Stimulated activated CD8-positive, alpha-beta memory T cell treated with anti-CD3 and anti-CD28 coated beads, Interleukin-4, amount 100 ng/mL, for 48 hours (primary cell): ENCODE results near the gene ABHD16B.

Source experiments
- DNase-seq: peaks from one replicate; pipeline ENCODE4 v3.0.0-alpha.2; 2020

ABHD16B gene

GRCh38 chr20:63861365-63861934 is at the start of gene ABHD16B:
TSS of gene ABHD16B (plus strand) at chr20:63861498. CDS start at chr20:63861541, 43 bp downstream.
- DNase-seq = no peak

GRCh38 chr20:63814891-63815614 is 46.2 kb upstream of the ABHD16B start:
- DNase-seq = no peak

DNA sequence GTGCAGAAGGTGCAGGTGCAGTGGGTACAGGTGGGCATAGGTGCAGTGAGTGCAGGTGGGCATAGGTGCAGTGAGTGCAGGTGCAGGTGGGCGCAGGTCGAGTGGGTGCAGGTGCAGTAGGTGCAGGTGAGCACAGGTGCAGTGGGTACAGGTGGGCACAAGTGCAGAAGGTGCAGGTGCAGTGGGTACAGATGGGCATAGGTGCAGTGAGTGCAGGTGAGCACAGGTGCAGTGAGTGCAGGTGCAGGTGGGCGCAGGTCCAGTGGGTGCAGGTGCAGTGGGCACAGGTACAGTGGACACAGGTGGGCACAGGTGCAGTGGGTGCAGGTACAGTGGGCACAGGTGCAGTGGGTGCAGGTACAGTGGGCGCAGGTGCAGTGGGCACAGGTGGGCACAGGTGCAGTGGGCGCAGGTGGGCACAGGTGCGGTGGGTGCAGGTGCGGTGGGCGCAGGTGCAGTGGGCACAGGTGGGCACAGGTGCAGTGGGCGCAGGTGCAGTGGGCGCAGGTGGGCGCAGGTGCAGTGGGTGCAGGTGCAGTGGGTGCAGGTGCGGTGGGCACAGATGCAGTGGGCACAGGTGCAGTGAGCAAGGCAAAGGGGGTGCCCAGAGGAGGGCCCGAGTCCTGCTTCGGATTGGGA is 45.6 kb upstream of the ABHD16B start:
- no peak for DNase-seq

- DNase-seq = no peak
These were observed 41.9 kb upstream of the ABHD16B start for GRCh38 chr20:63819224-63819921.

DNA sequence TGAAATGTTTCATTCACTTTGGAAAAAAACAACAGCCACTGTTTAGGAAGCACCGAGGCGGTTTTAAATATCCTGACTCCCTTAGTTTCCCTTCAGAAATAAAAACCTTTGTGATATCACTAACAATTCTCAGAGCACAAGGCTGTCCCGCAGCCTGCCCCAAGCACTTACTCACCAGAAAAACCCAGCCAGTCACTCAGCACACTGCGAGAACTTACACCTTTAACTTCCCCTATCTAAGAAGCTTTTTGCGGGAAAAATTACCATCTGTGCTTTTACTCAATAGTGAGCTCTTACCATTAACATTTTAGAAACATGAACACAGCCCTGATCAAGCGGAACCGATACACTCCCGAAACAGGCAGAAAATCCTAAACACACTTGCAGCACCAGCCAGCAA is 39.5 kb upstream of the ABHD16B start:
- DNase-seq = no peak

DNA sequence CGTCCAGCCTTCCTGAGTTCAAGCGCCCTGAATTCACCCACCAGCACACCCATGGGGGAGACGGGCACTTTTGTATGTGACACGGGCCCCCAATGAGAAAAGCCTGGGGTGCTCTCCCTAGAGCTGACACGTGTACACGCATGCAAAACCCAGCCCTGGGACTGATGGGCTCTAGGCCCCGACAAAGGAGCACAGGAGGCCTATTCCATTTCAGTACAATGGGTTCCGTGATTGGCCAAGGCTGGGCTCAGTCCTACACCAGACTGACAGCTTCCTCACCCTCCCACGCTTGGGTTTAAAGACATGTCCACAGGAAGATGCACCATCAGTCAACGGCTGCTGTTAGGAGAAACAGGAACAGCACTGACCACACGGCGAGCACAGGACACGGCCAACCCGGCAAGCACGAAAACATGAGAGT is 39.0 kb upstream of the ABHD16B start:
- no peak for DNase-seq

GRCh38 chr20:63823691-63824311 is 37.5 kb upstream of the ABHD16B start:
- DNase-seq = no peak

DNA sequence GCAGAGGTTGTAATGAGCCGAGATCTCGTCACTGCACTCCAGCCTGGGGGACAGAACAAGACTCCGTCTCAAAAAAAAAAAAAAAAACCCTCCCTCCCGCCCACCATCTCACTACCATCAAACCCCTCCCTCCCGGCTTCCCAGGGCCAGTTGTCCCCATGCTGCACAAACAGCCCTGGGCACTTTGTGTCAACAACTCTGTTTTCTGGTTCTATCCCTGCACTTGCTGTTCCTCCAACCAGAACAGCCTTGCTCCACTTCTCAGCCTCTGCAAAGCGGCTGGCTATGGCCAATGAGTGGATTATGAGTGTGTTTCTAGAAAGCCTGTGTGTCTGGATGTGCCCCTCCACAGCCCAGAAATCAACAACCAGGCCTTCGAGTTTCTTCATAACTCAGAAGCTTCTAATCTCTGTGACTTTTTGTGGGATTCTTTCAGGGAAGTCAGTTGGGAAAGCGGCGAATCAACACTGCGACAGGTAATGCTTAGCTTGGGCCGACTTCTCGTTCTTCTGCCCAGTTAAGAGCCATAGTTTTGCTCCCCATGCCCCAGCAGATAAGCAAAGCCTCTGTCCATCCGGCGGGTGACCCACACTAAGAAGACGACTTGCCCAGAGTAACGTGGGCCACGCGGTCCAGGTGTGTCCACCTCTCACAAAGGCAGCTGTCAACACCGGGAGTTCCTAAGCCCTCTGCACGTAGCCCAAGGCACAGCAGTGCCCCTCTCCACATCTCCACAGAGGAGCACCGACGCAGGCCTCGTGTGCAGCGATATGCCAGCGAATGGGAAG is 35.8 kb upstream of the ABHD16B start:
- no peak for DNase-seq

DNA sequence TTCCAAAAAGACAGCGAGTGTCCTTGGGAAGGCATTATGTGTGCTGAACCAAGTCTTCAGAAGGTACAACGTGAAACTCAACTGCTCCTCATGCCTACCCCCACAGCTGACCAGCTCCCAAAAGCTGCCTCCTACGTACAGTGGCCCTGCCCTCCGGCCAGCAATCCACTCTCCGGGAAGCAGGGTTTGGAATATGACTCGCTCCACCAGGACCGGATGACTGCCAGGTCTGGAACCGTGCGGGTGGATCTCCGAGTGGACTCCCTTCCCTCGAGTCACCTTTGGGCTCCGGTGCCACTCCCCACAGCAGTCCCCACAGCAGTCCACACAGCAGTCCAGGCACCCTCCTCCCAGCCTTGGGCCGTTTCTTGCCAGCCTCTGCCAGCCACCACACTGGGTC is 34.5 kb upstream of the ABHD16B start:
- DNase-seq = no peak

DNA sequence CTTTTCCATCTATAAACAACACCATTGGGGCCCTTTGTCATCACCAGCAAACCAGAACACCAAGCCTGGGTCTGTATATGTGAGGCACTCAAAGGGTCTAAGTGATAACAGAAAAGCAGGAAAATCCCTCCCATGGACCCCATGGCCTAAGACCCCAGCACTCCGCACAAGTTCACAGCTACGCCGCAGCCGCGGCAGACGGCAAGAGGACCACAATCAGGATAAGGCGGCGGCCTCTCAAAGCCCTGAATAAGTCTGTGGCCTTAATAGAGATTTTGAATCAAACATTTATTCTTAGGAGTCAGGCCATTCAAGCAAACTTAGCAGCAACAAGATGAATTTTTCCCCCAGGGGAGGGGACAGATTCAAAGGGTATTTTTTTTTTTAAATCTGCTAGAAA is 33.2 kb upstream of the ABHD16B start:
- no peak for DNase-seq

- no peak for DNase-seq
These were observed 32.8 kb upstream of the ABHD16B start for GRCh38 chr20:63828545-63828944.

- no peak for DNase-seq
These were observed 32.3 kb upstream of the ABHD16B start for GRCh38 chr20:63828951-63829350.

DNA sequence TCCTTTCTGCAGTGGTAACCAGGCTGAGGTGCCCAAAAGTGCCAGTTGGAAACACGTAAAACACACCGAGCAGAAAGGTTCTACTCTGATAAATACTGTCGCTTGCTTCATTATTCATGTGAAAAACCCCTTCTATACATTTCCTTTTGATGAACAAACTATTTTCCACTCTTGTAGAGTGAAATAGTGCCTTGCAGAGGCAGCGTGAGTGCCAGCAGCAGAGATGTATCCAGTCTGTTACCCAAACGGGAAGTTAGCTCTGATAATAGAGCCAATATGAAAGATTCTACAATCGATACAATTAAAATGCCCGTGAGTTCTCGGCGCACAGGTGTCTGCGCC is 31.7 kb upstream of the ABHD16B start:
- no peak for DNase-seq

- no peak for DNase-seq
These were observed 31.1 kb upstream of the ABHD16B start for GRCh38 chr20:63829945-63830835.

- DNase-seq = peak; percentile 58
These were observed 30.3 kb upstream of the ABHD16B start, which contains the start of gene ZBTB46 for GRCh38 chr20:63830841-63831588. TSS of gene ZBTB46 (minus strand) at chr20:63831264. CDS start at chr20:63790757, 40,507 bp downstream.

GRCh38 chr20:63831646-63831992 is 29.7 kb upstream of the ABHD16B start:
- no peak for DNase-seq

DNA sequence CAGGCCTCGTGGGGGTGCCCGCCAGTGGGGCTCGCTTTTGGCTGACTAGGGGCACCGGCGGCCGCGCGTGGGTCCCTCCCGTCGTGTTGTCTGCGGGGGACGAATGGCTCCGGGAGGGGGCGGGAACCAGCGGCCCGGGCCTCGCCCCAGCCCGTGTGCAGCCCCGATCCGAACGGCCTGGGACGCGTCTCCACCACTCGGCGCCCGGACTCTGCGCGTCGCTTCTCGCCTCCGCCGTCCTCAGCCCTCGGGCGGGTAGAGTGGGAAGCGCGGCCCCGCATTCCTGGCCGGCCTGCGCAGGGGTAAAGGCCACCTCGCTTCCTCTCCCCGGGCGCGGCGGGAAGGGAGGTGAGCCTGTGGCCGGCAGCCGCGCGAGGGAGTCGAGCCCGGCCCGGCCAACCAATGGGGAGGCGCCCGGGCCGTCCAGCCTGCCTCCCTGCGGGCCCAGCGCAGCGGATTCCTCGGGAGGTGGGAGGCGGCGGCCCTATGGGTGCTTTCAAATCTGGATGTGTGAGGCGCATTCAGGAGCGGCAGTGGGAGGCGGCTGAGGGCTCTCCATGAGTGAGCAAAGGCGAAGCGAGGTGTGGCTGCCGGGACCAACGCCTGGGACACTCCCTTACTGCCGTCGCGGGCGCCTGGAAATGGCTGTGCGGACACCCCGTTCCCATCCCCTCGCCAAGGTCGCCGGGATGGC is 29.2 kb upstream of the ABHD16B start:
- DNase-seq = no peak

- no peak for DNase-seq
These were observed 27.4 kb upstream of the ABHD16B start for GRCh38 chr20:63833776-63834490.

GRCh38 chr20:63834491-63834880 is 26.8 kb upstream of the ABHD16B start:
- no peak for DNase-seq
